HepG2 (cell line): ENCODE results near the gene FAM222B. TPM values are rescaled to one million over a fixed set of nuclear protein-coding genes. Genes with fewer than 3 reads are reported as not detected.

ENCODE experiments used
- ATF1 ChIP-seq: IDR thresholded peaks from 2 replicates; pipeline ENCODE4 v1.6.1; 2016; ENCODE audit warnings: mild to moderate bottlenecking, control low read depth
- BRCA1 ChIP-seq: sonication (generic); formaldehyde crosslinking; IDR thresholded peaks from 2 replicates; pipeline ENCODE4 v1.4.0; 2020; ENCODE audit warnings: missing genetic modification reagents
- FOSL2 ChIP-seq: sonication (generic); formaldehyde crosslinking; IDR thresholded peaks from 2 replicates; pipeline ENCODE4 v1.4.0; 2020; ENCODE audit warnings: missing genetic modification reagents
- HNRNPLL ChIP-seq: fragments of 200-400 bp; formaldehyde crosslinking; IDR thresholded peaks from 2 replicates; pipeline ENCODE4 v1.6.1; 2017; ENCODE audit warnings: mild to moderate bottlenecking, low read depth, low read length; ENCODE audit not compliant: poor library complexity, severe bottlenecking
- HOXA7 ChIP-seq: sonication (generic); formaldehyde crosslinking; IDR thresholded peaks from 2 replicates; pipeline ENCODE4 v1.8.1; 2022; ENCODE audit warnings: mild to moderate bottlenecking, missing genetic modification reagents, moderate library complexity
- JARID2 ChIP-seq: sonication (generic); formaldehyde crosslinking; IDR thresholded peaks from 2 replicates; pipeline ENCODE4 v1.8.1; 2023; ENCODE audit warnings: missing genetic modification reagents, inconsistent platforms; ENCODE audit not compliant: insufficient replicate concordance
- MEF2D ChIP-seq: sonication (generic); formaldehyde crosslinking; IDR thresholded peaks from 2 replicates; pipeline ENCODE4 v1.5.1; 2020; ENCODE audit warnings: mild to moderate bottlenecking, missing genetic modification reagents
- NR2F1 ChIP-seq, 2 experiments: fragments of 450-650 bp in 1 of 2; formaldehyde crosslinking in 1 of 2; IDR thresholded peaks; 2 replicates each; pipeline versions ENCODE4 v1.5.0 to v1.6.1; 2016 to 2020; ENCODE audit warnings: mild to moderate bottlenecking in 1 of 2, missing compliant biosample characterization in 1 of 2, missing genetic modification reagents in 1 of 2, moderate library complexity in 1 of 2
- NR2F2 ChIP-seq: IDR thresholded peaks from 2 replicates; pipeline ENCODE4 v1.6.1; 2012; ENCODE audit warnings: low read depth, inconsistent platforms, borderline replicate concordance
- PAF1 ChIP-seq: IDR thresholded peaks from 2 replicates; pipeline ENCODE4 v1.6.1; 2016; ENCODE audit warnings: missing genetic modification reagents, missing compliant biosample characterization
- POLR2A ChIP-seq, 2 experiments: IDR thresholded peaks; 2 replicates each; pipeline ENCODE4 v1.6.1; 2011; ENCODE audit warnings: low read depth in 2 of 2, low read length in 2 of 2, mild to moderate bottlenecking in 1 of 2, moderate library complexity in 1 of 2; ENCODE audit not compliant: insufficient read depth in 1 of 2
- PRPF4 ChIP-seq: fragments of 200-400 bp; formaldehyde crosslinking; IDR thresholded peaks from 2 replicates; pipeline ENCODE4 v1.6.1; 2016; ENCODE audit warnings: low read length, low read depth; ENCODE audit not compliant: poor library complexity, severe bottlenecking
- TIGD3 ChIP-seq: sonication (generic); formaldehyde crosslinking; IDR thresholded peaks from 2 replicates; pipeline ENCODE4 v1.5.1; 2020; ENCODE audit warnings: mild to moderate bottlenecking, missing genetic modification reagents, borderline replicate concordance
- ZBTB34 ChIP-seq: sonication (generic); formaldehyde crosslinking; IDR thresholded peaks from 2 replicates; pipeline ENCODE4 v1.8.0; 2022; ENCODE audit warnings: mild to moderate bottlenecking, missing genetic modification reagents
- ZC3H4 ChIP-seq: sonication (generic); formaldehyde crosslinking; IDR thresholded peaks from 2 replicates; pipeline ENCODE4 v1.4.0; 2020; ENCODE audit warnings: missing genetic modification reagents, borderline replicate concordance
- ZNF329 ChIP-seq: sonication (generic); formaldehyde crosslinking; IDR thresholded peaks from 2 replicates; pipeline ENCODE4 v1.9.0; 2021; ENCODE audit warnings: low read depth, mild to moderate bottlenecking, missing genetic modification reagents
- ZNF687 ChIP-seq: sonication (generic); formaldehyde crosslinking; IDR thresholded peaks from 2 replicates; pipeline ENCODE4 v1.5.1; 2020; ENCODE audit warnings: mild to moderate bottlenecking, missing genetic modification reagents, moderate library complexity
- ZNF740 ChIP-seq: sonication (generic); formaldehyde crosslinking; IDR thresholded peaks from 2 replicates; pipeline ENCODE4 v1.4.0; 2020; ENCODE audit warnings: missing genetic modification reagents
- ZNF839 ChIP-seq: sonication (generic); formaldehyde crosslinking; IDR thresholded peaks from 2 replicates; pipeline ENCODE4 v1.4.0; 2020; ENCODE audit warnings: missing genetic modification reagents, mild to moderate bottlenecking, borderline replicate concordance
- ZNF841 ChIP-seq: sonication (generic); formaldehyde crosslinking; IDR thresholded peaks from 2 replicates; pipeline ENCODE4 v1.8.1; 2023; ENCODE audit warnings: missing genetic modification reagents, borderline replicate concordance
- polyA plus RNA-seq, 8 experiments: library from polyadenylated mRNA; depleted of rRNA in 3 of 8; stranded (reverse) in 7 of 8; unstranded in 1 of 8; fragments of >200 nt; fragmentation: Illumina TruSeq in 4 of 8; extraction: Trizol in 4 of 8; gene quantifications; 2 replicates each; pipeline versions ENCODE4 v1.2.1 to v1.2.3, GENCODE V29; 2011 to 2016; ENCODE audit warnings: low read depth in 4 of 8, missing spikeins in 1 of 8, mixed read lengths in 1 of 8; ENCODE audit not compliant: insufficient read depth in 1 of 8
- total RNA-seq, 5 experiments: library from RNA; depleted of rRNA; stranded (reverse); fragments of >200 nt; fragmentation: Illumina TruSeq; extraction: Trizol; gene quantifications; 2 replicates each; pipeline ENCODE4 v1.2.3, GENCODE V29; 2016; ENCODE audit warnings: low read depth in 1 of 5

FAM222B gene
- total and polyA plus RNA-seq, 2 of the 13 experiments (the other 11 are each of a cell fraction or from before 2014, with no cell fraction given) = 3.5 to 7.3 TPM

- TF ChIP-seq ZNF740 (peak; percentile 0; the same call in 1 of the 2 replicates), ZNF329 (CRISPR knock-in tag) (no peak), BRCA1 (CRISPR knock-in tag) (no peak), ZC3H4 (CRISPR knock-in tag) (0 out of 2 replicates have a peak, but pooled peaks have one; percentile 9), FOSL2 (CRISPR knock-in tag) (0 out of 2 replicates have a peak, but pooled peaks have one; percentile 2), ZBTB34 (CRISPR knock-in tag) (no peak), TIGD3 (CRISPR knock-in tag) (no peak), NR2F2 (peak; percentile 12; the same call in 1 of the 2 replicates), ZNF839 (CRISPR knock-in tag) (no peak), POLR2A (IDR thresholded peaks at IDR 0.05; ENCODE audit: insufficient read depth in 1 of 2, low read depth in 2 of 2, low read length in 2 of 2) (peak; percentile 11 to 63; a peak in 2 of 4 replicates), PRPF4 (no peak), MEF2D (CRISPR knock-in tag) (peak; percentile 33; the same call in 1 of the 2 replicates), ZNF841 (peak; percentile 45; the same call in 1 of the 2 replicates), NR2F1 (CRISPR knock-in tag; IDR thresholded peaks at IDR 0.05) (no peak), PAF1 (CRISPR knock-in tag) (peak; percentile 73; the same call in 1 of the 2 replicates), ZNF687 (CRISPR knock-in tag) (no peak; the same call in 1 of the 2 replicates), JARID2 (no peak), HNRNPLL (no peak), ATF1 (CRISPR knock-in tag) (no peak), HOXA7 (CRISPR knock-in tag) (no peak)
These were observed 118.0 kb downstream of the FAM222B start (continued) for GRCh38 chr17:28724500-28725165.
